ENCODE data around the gene NOG.

DNA sequence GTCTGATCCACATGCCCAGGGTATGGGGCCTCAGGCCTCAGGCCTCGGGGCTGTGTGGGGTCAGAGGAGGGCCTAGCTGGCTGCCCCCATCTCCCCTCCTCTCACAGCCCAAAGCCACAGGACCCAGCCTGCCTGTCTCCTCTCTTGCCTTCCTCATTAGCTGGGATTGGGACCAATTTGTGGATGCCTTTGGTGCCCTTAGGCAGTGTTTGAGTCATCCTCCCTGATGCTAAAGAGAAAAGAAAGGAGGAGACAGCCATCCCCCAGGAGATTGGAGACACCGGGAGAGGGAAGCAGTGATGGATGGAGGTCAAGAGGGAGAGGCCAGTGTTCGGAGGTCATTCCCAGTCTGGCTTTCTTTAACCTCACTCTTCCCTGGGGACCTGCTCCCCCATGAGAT is 23.3 kb upstream of the NOG start:
- TF ChIP-seq, protein P1, sequence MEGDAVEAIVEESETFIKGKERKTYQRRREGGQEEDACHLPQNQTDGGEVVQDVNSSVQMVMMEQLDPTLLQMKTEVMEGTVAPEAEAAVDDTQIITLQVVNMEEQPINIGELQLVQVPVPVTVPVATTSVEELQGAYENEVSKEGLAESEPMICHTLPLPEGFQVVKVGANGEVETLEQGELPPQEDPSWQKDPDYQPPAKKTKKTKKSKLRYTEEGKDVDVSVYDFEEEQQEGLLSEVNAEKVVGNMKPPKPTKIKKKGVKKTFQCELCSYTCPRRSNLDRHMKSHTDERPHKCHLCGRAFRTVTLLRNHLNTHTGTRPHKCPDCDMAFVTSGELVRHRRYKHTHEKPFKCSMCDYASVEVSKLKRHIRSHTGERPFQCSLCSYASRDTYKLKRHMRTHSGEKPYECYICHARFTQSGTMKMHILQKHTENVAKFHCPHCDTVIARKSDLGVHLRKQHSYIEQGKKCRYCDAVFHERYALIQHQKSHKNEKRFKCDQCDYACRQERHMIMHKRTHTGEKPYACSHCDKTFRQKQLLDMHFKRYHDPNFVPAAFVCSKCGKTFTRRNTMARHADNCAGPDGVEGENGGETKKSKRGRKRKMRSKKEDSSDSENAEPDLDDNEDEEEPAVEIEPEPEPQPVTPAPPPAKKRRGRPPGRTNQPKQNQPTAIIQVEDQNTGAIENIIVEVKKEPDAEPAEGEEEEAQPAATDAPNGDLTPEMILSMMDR (conservative IDR thresholded peaks at IDR 0.05; ENCODE audit: low read length): no peak
- no peak for TF ChIP-seq EZH2phosphoT487 (IDR thresholded peaks at IDR 0.05; ENCODE audit: borderline replicate concordance)

Data from Loucy (cell line).